ENCODE measurements around the gene PRRT4. TPM values are rescaled to one million over a fixed set of nuclear protein-coding genes. Genes with fewer than 3 reads are reported as not detected.

PRRT4 gene
- total and polyA plus RNA-seq, 2 of the 4 experiments (the other 2 are of a cell fraction): not detected

- no peaks in the 10 kb centered on the region for H3K27me3 ChIP-seq (ENCODE audit: control insufficient read depth, insufficient read depth, low read length)
- no peak overlapping the region for H3K56ac ChIP-seq (ENCODE audit: extremely low read depth, insufficient read depth, low read length)
- DNase-seq (no peak), ATAC-seq (ENCODE audit: low read depth) (no peak)
- no peak overlapping the region for H3K4me3 ChIP-seq (ENCODE audit: insufficient read depth, low read depth, low read length)
- WGBS, 2 experiments (ENCODE audit: extremely low coverage in 2 of 2, insufficient read length in 1 of 2): 100% methylated on average over 1 of the region's 5 CpGs; no CpG with 5 or more reads in 1 of the 2 experiments
- H4K8ac ChIP-seq (ENCODE audit: low read depth in 2 of 2, low read length in 2 of 2): no peak overlapping the region
- H3K4me2 ChIP-seq (ENCODE audit: low read depth, low read length): no peak overlapping the region
- ChIA-PET POLR2A (ENCODE audit: unreplicated experiment) (no interaction called here), CTCF (no interaction called here)
- peaks cover 18% of the 10 kb centered on the region for H4K20me1 ChIP-seq (ENCODE audit: insufficient read depth, low read length)
- H2BK5ac ChIP-seq (ENCODE audit: low read depth, low read length, poor library complexity, severe bottlenecking): no peak overlapping the region
- 0 out of 2 replicates have a peak overlapping the region, but pooled peaks have one; percentile 9 for H3K23ac ChIP-seq (ENCODE audit: low read depth, low read length)
- no peaks in the 10 kb centered on the region for H3K9me3 ChIP-seq (ENCODE audit: control insufficient read depth, insufficient read depth, low read length)
- H2AFZ ChIP-seq (replicated peaks; ENCODE audit: low read length, poor library complexity): no peak overlapping the region
- no TSS peak for BruUV-seq (replicated peaks)
- no peak overlapping the region for H2BK15ac ChIP-seq (ENCODE audit: low read depth, low read length)
- TF ChIP-seq MAFK (IDR thresholded peaks at IDR 0.05; ENCODE audit: low read depth, low read length) (no peak), CEBPB (IDR thresholded peaks at IDR 0.05; ENCODE audit: low read depth, low read length) (no peak), SMC3 (IDR thresholded peaks at IDR 0.05; ENCODE audit: low read depth, low read length) (no peak), BHLHE40 (IDR thresholded peaks at IDR 0.05; ENCODE audit: low read depth, low read length) (no peak), MXI1 (IDR thresholded peaks at IDR 0.05; ENCODE audit: borderline replicate concordance, low read depth, low read length) (no peak), RFX5 (IDR thresholded peaks at IDR 0.05; ENCODE audit: low read depth, low read length) (no peak), POLR2A (IDR thresholded peaks at IDR 0.05; ENCODE audit: low read depth, low read length) (no peak), RAD21 (IDR thresholded peaks at IDR 0.05; ENCODE audit: low read length) (no peak), FOS (IDR thresholded peaks at IDR 0.05; ENCODE audit: low read depth, low read length) (no peak), CHD1 (IDR thresholded peaks at IDR 0.05; ENCODE audit: low read depth, low read length) (no peak), RCOR1 (IDR thresholded peaks at IDR 0.05; ENCODE audit: insufficient replicate concordance, low read length) (no peak), USF2 (IDR thresholded peaks at IDR 0.05; ENCODE audit: low read depth, low read length) (no peak), ELK1 (IDR thresholded peaks at IDR 0.05; ENCODE audit: borderline replicate concordance, low read depth, low read length) (no peak)
- peaks cover 9% of the 10 kb centered on the region; the same call in 1 of the 2 replicates for H3K9me1 ChIP-seq (ENCODE audit: insufficient read depth, low read length)
- no peak overlapping the region for H2BK120ac ChIP-seq (ENCODE audit: low read depth, low read length)
- H4K91ac ChIP-seq (ENCODE audit: insufficient read depth, low read depth, low read length): no peak overlapping the region
- H3K14ac ChIP-seq (replicated peaks; ENCODE audit: low read depth, low read length): no peak overlapping the region
- H3K4me1 ChIP-seq (ENCODE audit: control insufficient read depth, insufficient read depth, low read length): peaks cover 14% of the 10 kb centered on the region
- peaks cover 20% of the 10 kb centered on the region for H3K36me3 ChIP-seq (ENCODE audit: control insufficient read depth, insufficient read depth, low read length)
- H3K4ac ChIP-seq (ENCODE audit: low read depth, low read length): no peak overlapping the region
- H3K18ac ChIP-seq (ENCODE audit: low read depth, low read length): no peak overlapping the region
- intact Hi-C loops (cut with micrococcal nuclease) (no loop called here), dilution Hi-C loops (cut with HindIII; ENCODE audit: low sequenced_read_pairs, unreplicated experiment) (no loop called here), in situ Hi-C loops (cut with MboI; ENCODE audit: low sequenced_read_pairs) (no loop called here)
- peak overlapping the region; percentile 15 for H2AK9ac ChIP-seq (replicated peaks; ENCODE audit: low read depth, low read length, poor library complexity)
- no peak overlapping the region for H3K27ac ChIP-seq (ENCODE audit: insufficient read depth, low read length)
- no peak overlapping the region for H4K5ac ChIP-seq (ENCODE audit: low read depth, low read length)
- no peak overlapping the region for H2BK20ac ChIP-seq (ENCODE audit: low read depth, low read length)
- peaks cover 19 to 44% of the 10 kb centered on the region in 2 experiments for H3K79me1 ChIP-seq (ENCODE audit: low read depth in 1 of 2, low read length in 2 of 2)
- no peak overlapping the region for H3K9ac ChIP-seq (ENCODE audit: low read depth, low read length)
- 0 out of 2 replicates have a peak overlapping the region, but pooled peaks have one; percentile 12 for H2AK5ac ChIP-seq (ENCODE audit: low read depth, low read length)
Observed at GRCh38 chr7:128403676-128404075, 42.2 kb upstream of the PRRT4 start.

Data from IMR-90 (cell line).